ENCODE results near the gene PSRC1. TPM values are rescaled to one million over a fixed set of nuclear protein-coding genes. Genes with fewer than 3 reads are reported as not detected.

The PSRC1 gene
- total and polyA plus RNA-seq, 2 experiments from 2014 or later: 55.0 to 61.1 TPM

GRCh38 chr1:109268431-109269211 is 14.3 kb downstream of the PSRC1 start:
- H3K4me3 ChIP-seq: no peak overlapping the region
- Mint-ChIP-seq H3K27me3 (ENCODE audit: insufficient read depth, low read depth, poor library complexity) (peaks cover 7% of the 10 kb centered on the region), H3K9me3 (no peaks in the 10 kb centered on the region; the same call in 2 of the 3 replicates), H3K36me3 (ENCODE audit: low read depth) (peaks cover 19% of the 10 kb centered on the region), H3K4me1 (peaks cover 3% of the 10 kb centered on the region; the same call in 1 of the 3 replicates), H3K27ac (no peak overlapping the region), H3K4me3 (no peak overlapping the region)
- no peaks in the 10 kb centered on the region for H3K79me2 ChIP-seq (replicated peaks; ENCODE audit: insufficient read depth)
- H3K4me2 ChIP-seq: no peak overlapping the region
- H4K20me1 ChIP-seq (replicated peaks; ENCODE audit: insufficient read depth): no peaks in the 10 kb centered on the region
- no peak overlapping the region for H3K27ac ChIP-seq (ENCODE audit: low read depth)
- no peak for TF ChIP-seq REST (IDR thresholded peaks at IDR 0.05; ENCODE audit: unreplicated experiment)
- no peaks in the 10 kb centered on the region; the same call in 1 of the 2 replicates for H3K4me1 ChIP-seq (ENCODE audit: insufficient read depth)
- ATAC-seq (no peak), DNase-seq (ENCODE audit: low spot score) (no peak)
- H2AFZ ChIP-seq: no peak overlapping the region
- H3K9me2 ChIP-seq (ENCODE audit: insufficient read depth): no peaks in the 10 kb centered on the region
- H3K27me3 ChIP-seq (ENCODE audit: insufficient read depth): no peaks in the 10 kb centered on the region
- no peaks in the 10 kb centered on the region for H3F3A ChIP-seq (replicated peaks; ENCODE audit: low read depth)
- H3K36me3 ChIP-seq (ENCODE audit: insufficient read depth): no peaks in the 10 kb centered on the region

- Histone ChIP-seq H3K27me3 (ENCODE audit: insufficient read depth) (no peaks in the 10 kb centered on the region), H3K36me3 (ENCODE audit: insufficient read depth) (no peaks in the 10 kb centered on the region), H2AFZ (no peak overlapping the region), H3K79me2 (replicated peaks; ENCODE audit: insufficient read depth) (no peaks in the 10 kb centered on the region), H3K9me2 (ENCODE audit: insufficient read depth) (no peaks in the 10 kb centered on the region), H3K4me1 (ENCODE audit: insufficient read depth) (no peaks in the 10 kb centered on the region), H4K20me1 (replicated peaks; ENCODE audit: insufficient read depth) (no peaks in the 10 kb centered on the region), H3F3A (replicated peaks; ENCODE audit: low read depth) (0 out of 2 replicates have a peak, but pooled peaks cover 1% of the 10 kb centered on the region), H3K4me3 (no peak overlapping the region), H3K27ac (ENCODE audit: low read depth) (no peak overlapping the region), H3K4me2 (no peak overlapping the region)
- ATAC-seq: no peak
- peaks cover 3% of the 10 kb centered on the region; the same call in 1 of the 3 replicates for H3K4me1 Mint-ChIP-seq
- DNase-seq (ENCODE audit: low spot score): no peak
- peaks cover 19% of the 10 kb centered on the region for H3K36me3 Mint-ChIP-seq (ENCODE audit: low read depth)
- H3K27ac Mint-ChIP-seq: no peak overlapping the region
- H3K27me3 Mint-ChIP-seq (ENCODE audit: insufficient read depth, low read depth, poor library complexity): peaks cover 12% of the 10 kb centered on the region
- H3K4me3 Mint-ChIP-seq: no peak overlapping the region
- H3K9me3 Mint-ChIP-seq: no peaks in the 10 kb centered on the region; the same call in 1 of the 3 replicates
- TF ChIP-seq NANOG (IDR thresholded peaks at IDR 0.05; ENCODE audit: borderline replicate concordance) (no peak), EZH2phosphoT487 (IDR thresholded peaks at IDR 0.05; ENCODE audit: unreplicated experiment) (no peak), ZNF331 (CRISPR knock-in tag; IDR thresholded peaks at IDR 0.05; ENCODE audit: low read depth) (no peak), JUNB (IDR thresholded peaks at IDR 0.05; ENCODE audit: unreplicated experiment) (no peak)
- TF ChIP-seq, protein P1, sequence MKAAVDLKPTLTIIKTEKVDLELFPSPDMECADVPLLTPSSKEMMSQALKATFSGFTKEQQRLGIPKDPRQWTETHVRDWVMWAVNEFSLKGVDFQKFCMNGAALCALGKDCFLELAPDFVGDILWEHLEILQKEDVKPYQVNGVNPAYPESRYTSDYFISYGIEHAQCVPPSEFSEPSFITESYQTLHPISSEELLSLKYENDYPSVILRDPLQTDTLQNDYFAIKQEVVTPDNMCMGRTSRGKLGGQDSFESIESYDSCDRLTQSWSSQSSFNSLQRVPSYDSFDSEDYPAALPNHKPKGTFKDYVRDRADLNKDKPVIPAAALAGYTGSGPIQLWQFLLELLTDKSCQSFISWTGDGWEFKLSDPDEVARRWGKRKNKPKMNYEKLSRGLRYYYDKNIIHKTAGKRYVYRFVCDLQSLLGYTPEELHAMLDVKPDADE (IDR thresholded peaks at IDR 0.05): no peak
These were observed 15.1 kb downstream of the PSRC1 start for GRCh38 chr1:109267743-109268300.

Data from GM23338 (cell line).